Progenitor cell of endocrine pancreas (in vitro differentiated cells): ENCODE results near the gene MBOAT2. TPM values are rescaled to one million over a fixed set of nuclear protein-coding genes. Genes with fewer than 3 reads are reported as not detected.

Experiments used
- DNase-seq: peaks from one replicate; pipeline ENCODE4 v3.0.0; 2021; ENCODE audit warnings: low spot score; ENCODE audit not compliant: unreplicated experiment
- H3K27ac Mint-ChIP-seq: 2 replicates; pipeline ENCODE4 v1.8.0; 2021; ENCODE audit warnings: mild to moderate bottlenecking, moderate library complexity, mixed read lengths
- H3K27me3 Mint-ChIP-seq: 2 replicates; pipeline ENCODE4 v1.8.0; 2021; ENCODE audit warnings: mixed read lengths
- H3K36me3 Mint-ChIP-seq: 2 replicates; pipeline ENCODE4 v1.8.0; 2022; ENCODE audit warnings: mixed read lengths; ENCODE audit not compliant: insufficient read depth
- H3K4me1 Mint-ChIP-seq: 2 replicates; pipeline ENCODE4 v1.8.0; 2021; ENCODE audit warnings: low read depth, mixed read lengths
- H3K4me3 Mint-ChIP-seq: 2 replicates; pipeline ENCODE4 v1.8.0; 2021; ENCODE audit warnings: low read depth, mild to moderate bottlenecking, moderate library complexity, mixed read lengths
- H3K9me3 Mint-ChIP-seq: 2 replicates; pipeline ENCODE4 v1.8.0; 2021; ENCODE audit warnings: low read depth, mixed read lengths
- total RNA-seq: library from RNA; stranded (reverse); gene quantifications from 2 replicates; pipeline ENCODE4 v1.2.1, GENCODE V29; 2021
- TF ChIP-seq, protein P1 (sequence below): fragments of 200-600 bp; sonication (generic); IDR thresholded peaks from one replicate; pipeline ENCODE4 v1.5.0; 2021; ENCODE audit warnings: antibody characterized with exemption, mild to moderate bottlenecking; ENCODE audit not compliant: unreplicated experiment

MBOAT2 gene
- total RNA-seq, 1 donor from 2014 or later, result 49.8 TPM

DNA sequence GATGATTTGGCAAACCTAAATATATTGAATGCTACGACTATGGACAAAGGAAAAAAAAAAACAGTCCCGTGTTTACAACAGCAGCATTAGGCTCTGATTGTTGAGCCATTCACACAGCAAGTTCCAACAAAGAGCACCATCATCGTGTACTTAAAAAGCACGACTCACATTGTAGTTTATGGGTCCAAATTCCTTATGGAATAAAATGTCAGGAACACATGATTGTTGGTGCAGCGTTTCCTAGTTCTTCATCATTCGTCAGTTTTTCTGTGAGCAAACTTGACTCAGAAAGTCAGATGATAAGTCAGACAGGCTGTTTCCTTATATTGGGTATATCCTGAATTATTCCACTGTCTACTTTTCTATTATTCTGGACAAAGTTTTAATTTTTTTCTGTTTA is 156.1 kb downstream of the MBOAT2 start:
- Mint-ChIP-seq H3K9me3 (no peaks in the 10 kb centered on the region), H3K36me3 (no peaks in the 10 kb centered on the region), H3K4me1 (peaks cover 2% of the 10 kb centered on the region), H3K27me3 (no peaks in the 10 kb centered on the region), H3K4me3 (no peak overlapping the region), H3K27ac (no peak overlapping the region)
- no peak for DNase-seq
- TF ChIP-seq, protein P1, sequence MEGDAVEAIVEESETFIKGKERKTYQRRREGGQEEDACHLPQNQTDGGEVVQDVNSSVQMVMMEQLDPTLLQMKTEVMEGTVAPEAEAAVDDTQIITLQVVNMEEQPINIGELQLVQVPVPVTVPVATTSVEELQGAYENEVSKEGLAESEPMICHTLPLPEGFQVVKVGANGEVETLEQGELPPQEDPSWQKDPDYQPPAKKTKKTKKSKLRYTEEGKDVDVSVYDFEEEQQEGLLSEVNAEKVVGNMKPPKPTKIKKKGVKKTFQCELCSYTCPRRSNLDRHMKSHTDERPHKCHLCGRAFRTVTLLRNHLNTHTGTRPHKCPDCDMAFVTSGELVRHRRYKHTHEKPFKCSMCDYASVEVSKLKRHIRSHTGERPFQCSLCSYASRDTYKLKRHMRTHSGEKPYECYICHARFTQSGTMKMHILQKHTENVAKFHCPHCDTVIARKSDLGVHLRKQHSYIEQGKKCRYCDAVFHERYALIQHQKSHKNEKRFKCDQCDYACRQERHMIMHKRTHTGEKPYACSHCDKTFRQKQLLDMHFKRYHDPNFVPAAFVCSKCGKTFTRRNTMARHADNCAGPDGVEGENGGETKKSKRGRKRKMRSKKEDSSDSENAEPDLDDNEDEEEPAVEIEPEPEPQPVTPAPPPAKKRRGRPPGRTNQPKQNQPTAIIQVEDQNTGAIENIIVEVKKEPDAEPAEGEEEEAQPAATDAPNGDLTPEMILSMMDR, result no peak

DNA sequence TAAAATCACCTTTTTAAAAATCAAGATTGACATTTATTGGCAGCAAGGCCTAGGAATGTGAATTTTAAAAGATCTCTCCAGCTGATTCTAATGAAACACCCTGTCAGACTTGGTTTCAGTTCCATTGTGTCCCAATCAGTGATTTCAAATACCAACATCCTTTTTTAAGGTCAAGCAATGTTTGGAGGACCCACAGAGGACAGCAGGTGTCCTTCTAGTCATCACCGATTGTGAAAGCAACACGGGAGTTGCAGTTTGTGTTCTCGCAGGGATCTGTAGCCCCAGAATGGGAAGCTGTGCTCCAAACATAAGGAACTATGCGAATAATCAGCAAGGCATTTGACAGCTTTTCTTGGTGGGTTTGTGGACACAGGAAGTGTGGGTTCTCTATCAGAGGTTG is 161.6 kb downstream of the MBOAT2 start:
- no peak overlapping the region for H3K27ac Mint-ChIP-seq
- no peak for DNase-seq
- peaks cover 7% of the 10 kb centered on the region for H3K9me3 Mint-ChIP-seq
- peaks cover 1% of the 10 kb centered on the region for H3K36me3 Mint-ChIP-seq
- TF ChIP-seq, protein P1, result no peak
- no peak overlapping the region for H3K4me3 Mint-ChIP-seq
- H3K27me3 Mint-ChIP-seq, result no peaks in the 10 kb centered on the region
- H3K4me1 Mint-ChIP-seq, result peaks cover 5% of the 10 kb centered on the region

DNA sequence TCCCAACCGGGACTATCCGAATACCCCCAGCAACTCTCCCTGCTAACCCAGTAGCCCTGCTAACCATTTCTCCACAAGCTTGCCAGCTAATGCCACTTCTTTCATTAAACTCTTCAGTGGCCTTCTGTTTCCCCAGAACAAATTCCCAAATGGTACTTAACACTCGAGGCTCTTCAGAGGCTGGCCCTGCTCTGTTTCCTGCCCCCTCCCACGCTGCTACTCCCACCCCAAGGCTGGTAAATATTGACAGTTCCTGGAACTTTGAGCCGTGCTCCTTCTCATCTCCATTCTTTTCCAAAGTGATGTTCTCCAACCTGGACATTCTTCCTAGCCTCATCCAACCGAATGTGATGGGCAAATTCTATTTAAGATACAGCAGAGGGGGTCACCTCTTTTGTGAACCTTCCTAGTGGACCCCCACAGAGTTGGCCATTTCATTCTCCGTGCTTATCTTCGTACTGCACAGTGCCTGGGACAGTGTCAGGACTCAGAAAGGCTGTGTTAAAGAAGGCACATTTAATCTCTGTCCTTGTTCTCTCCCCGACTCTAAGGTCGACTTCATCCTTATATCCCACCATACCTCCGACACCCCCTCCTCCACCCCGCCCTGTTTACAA is 162.9 kb downstream of the MBOAT2 start:
- no peak overlapping the region for H3K27ac Mint-ChIP-seq
- peaks cover 7% of the 10 kb centered on the region for H3K9me3 Mint-ChIP-seq
- no peak overlapping the region for H3K4me3 Mint-ChIP-seq
- no peak for DNase-seq
- no peaks in the 10 kb centered on the region for H3K27me3 Mint-ChIP-seq
- TF ChIP-seq, protein P1, result no peak
- H3K36me3 Mint-ChIP-seq, result peaks cover 3% of the 10 kb centered on the region
- peaks cover 16% of the 10 kb centered on the region for H3K4me1 Mint-ChIP-seq

DNA sequence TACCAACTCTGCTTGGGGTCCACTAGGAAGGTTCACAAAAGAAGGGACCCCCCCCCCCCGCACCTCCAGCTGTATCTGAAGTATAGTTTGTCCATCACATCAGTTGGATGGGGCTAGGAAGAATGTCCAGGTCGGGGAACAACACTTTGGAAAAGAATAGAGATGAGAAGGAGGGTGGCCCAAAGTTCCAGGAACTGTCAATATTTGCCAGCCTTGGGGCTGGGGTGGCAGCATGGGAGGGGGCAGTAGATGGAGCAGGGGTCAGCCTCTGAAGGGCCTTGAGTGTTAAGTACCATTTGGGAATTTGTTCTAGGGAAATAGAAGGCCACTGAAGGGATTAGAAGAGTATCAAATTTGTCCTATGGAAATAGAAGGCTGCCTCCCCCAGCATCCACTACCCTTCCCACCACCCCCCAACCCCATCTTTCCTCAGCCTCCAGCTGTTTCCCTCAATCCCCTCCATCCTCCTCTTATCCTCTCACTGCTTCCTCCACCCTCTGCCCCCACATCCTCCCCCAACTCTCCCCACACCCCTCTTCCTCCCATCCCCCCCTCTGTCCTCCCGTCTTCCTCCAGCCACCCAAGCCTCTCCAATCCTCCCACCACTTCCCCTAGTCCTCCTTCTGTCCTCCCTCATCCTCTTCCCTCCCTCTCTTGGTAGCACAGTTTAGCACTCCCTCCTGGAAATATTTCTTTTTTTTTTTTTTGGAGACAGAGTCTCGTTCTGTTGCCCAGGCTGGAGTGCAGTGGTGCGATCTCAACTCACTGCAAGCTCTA is 164.1 kb downstream of the MBOAT2 start:
- H3K9me3 Mint-ChIP-seq, result peaks cover 7% of the 10 kb centered on the region
- TF ChIP-seq, protein P1, result no peak
- no peaks in the 10 kb centered on the region for H3K27me3 Mint-ChIP-seq
- DNase-seq, result no peak
- peaks cover 3% of the 10 kb centered on the region for H3K36me3 Mint-ChIP-seq
- H3K4me3 Mint-ChIP-seq, result no peak overlapping the region
- H3K4me1 Mint-ChIP-seq, result peaks cover 21% of the 10 kb centered on the region
- H3K27ac Mint-ChIP-seq, result no peak overlapping the region

- no peak for DNase-seq
- Mint-ChIP-seq H3K4me1 (peaks cover 28% of the 10 kb centered on the region), H3K36me3 (peaks cover 3% of the 10 kb centered on the region), H3K4me3 (peak overlapping the region; percentile 98), H3K27me3 (no peaks in the 10 kb centered on the region), H3K9me3 (peaks cover 7% of the 10 kb centered on the region), H3K27ac (no peak overlapping the region)
- TF ChIP-seq, protein P1, result no peak
These were observed 165.7 kb downstream of the MBOAT2 start for GRCh38 chr2:8837795-8838140.
